ENCODE data around the gene SLC39A11.

DNA sequence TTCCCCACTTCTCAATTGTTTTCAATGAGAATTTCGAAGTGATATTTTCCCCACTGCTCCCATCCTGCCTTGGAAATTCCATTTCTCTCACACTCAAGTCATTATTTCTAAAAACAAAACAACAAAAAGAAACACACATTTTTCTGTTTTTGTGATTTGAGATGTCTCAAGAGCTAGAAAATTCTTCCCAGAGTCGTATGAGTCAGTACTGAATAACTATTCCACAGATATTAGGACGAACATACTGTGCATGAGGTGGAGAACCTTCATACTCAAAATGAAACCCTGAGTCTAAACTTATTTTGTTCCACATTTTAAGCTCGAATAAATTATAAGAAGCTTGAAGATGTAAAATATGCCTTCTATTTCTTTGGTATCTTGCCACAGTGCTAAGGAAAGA lies 204.6 kb downstream of the SLC39A11 start:
- TF ChIP-seq, protein P1, sequence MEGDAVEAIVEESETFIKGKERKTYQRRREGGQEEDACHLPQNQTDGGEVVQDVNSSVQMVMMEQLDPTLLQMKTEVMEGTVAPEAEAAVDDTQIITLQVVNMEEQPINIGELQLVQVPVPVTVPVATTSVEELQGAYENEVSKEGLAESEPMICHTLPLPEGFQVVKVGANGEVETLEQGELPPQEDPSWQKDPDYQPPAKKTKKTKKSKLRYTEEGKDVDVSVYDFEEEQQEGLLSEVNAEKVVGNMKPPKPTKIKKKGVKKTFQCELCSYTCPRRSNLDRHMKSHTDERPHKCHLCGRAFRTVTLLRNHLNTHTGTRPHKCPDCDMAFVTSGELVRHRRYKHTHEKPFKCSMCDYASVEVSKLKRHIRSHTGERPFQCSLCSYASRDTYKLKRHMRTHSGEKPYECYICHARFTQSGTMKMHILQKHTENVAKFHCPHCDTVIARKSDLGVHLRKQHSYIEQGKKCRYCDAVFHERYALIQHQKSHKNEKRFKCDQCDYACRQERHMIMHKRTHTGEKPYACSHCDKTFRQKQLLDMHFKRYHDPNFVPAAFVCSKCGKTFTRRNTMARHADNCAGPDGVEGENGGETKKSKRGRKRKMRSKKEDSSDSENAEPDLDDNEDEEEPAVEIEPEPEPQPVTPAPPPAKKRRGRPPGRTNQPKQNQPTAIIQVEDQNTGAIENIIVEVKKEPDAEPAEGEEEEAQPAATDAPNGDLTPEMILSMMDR (IDR thresholded peaks at IDR 0.05): no peak
- no peak for TF ChIP-seq EZH2 (IDR thresholded peaks at IDR 0.05)
- no peak for TF ChIP-seq EZH2phosphoT487 (IDR thresholded peaks at IDR 0.05)
